ENCODE results near the gene TMEM255B.
"Not testable (repeated sequence)": the region's sequence is repeated elsewhere in the genome, so short reads cannot be mapped to it uniquely, and the experiment has no call there.

Gene TMEM255B

DNA sequence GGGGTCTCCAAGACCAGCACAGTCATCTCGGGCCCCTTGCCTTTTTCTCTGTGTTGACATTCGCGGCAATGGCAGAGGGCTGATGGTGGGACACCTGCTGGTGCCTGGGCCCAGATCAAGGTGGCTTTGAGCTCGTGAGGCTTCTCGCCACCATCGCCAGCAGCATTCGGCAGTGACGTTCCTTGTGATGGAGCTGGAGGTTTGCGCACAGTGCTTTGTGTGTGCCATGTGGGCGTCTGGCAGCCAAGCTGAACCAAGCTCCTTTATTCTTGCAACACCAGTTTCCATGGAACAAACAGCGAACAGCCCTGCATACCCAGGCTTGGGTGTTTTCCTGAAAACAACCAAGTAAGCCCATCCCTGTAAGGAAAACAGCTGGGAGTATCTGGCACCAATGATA, 9.1 kb upstream of the TMEM255B start:
- DNase-seq: no peak

GRCh38 chr13:113750554-113751399, 8.2 kb upstream of the TMEM255B start:
- no peak for DNase-seq

DNA sequence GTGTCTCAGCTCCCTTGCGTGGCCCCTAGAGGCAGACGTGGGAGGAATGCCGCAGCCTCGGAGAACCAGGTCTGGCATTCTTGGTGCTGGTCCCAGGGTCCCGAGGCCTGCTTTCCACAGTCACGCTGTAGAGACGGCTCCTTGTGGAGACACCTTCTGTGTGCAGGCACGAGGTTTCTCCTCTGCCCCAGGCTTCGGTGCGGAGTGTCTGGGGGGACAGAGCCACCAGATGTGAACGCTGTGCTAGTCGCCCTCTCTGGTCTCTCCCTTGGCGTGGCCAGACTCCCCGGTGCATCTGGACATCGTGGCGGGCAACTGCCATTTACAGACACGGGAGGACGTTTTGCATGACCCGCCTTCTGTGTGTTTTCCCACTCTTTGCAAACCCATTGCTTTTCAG, 7.5 kb upstream of the TMEM255B start:
- no peak for DNase-seq

GRCh38 chr13:113752211-113752986, 6.6 kb upstream of the TMEM255B start:
- DNase-seq: not testable (repeated sequence)

DNA sequence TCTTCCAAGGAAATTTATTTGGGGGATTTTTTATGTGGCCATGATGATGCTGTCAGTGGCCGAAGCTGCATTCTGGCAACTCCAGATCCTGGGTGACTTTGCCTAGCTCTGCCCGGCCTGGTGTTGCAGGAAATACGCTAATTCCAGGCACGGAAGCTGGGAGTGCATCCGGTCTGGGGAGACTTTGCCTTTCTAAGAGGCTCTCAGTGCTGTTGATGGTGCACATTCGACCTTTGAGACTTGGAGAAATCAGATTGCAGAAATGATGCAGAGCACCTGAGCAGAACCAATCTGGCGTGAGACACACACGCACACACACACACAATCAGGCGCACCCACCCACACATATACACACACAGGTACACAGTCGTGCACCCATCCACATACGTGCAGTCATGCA, 5.9 kb upstream of the TMEM255B start:
- no peak for DNase-seq

GRCh38 chr13:113754242-113754641, 4.8 kb upstream of the TMEM255B start:
- DNase-seq: no peak

- no peak for DNase-seq
These were observed 4.3 kb upstream of the TMEM255B start for GRCh38 chr13:113754691-113755090.

DNA sequence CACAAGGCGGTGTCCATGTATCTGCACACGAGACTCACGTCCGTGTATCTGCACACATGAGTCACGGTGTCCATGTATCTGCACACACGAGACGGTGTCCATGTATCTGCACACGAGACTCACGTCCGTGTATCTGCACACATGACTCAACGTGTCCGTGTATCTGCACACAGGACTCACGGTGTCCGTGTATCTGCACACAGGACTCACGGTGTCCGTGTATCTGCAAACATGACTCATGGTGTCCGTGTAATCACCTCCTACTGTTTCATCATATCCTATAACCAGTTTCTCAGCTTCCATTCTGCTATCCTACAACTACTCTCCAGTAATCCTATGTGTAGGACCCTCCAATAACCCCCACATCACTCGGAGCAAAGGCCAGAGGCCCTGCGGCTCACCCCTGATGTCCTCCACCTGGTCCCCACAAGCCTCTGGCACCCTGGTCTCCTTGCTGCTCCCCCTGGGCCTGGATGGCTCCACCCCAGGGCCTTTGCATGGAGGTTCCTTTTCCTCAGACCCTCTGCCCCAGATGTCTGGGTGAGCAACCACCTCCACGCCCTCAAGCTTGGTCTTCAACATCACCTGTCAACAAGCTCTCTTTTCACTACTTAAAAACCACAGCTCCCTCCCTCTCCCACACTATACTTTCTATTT, 2.5 kb upstream of the TMEM255B start:
- peak; percentile 27 for DNase-seq

GRCh38 chr13:113759525-113760137, 605 bp downstream of the TMEM255B start:
- no peak for DNase-seq

GRCh38 chr13:113761136-113761535, 2.1 kb downstream of the TMEM255B start:
- DNase-seq: no peak

DNA sequence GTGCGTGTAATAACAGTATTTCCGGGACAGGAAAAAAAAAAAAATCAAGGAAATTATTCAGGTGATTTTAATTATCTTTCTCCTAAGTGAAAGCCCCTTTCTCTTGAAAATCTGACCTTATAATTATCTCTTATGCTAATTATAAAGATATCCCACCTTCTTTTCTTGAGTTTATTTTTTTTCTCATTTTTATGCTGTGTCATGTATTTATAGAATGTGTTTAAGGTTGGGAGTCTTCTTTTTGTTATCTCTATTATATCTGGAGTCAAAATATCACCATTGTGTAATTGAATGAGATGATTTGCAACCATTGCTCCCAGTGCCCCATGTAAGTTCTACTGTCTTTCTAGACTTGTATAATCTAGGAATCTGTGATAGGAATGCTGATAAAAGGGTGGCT, 3.0 kb downstream of the TMEM255B start:
- no peak for DNase-seq

GRCh38 chr13:113762538-113762937, 3.5 kb downstream of the TMEM255B start:
- no peak for DNase-seq

DNA sequence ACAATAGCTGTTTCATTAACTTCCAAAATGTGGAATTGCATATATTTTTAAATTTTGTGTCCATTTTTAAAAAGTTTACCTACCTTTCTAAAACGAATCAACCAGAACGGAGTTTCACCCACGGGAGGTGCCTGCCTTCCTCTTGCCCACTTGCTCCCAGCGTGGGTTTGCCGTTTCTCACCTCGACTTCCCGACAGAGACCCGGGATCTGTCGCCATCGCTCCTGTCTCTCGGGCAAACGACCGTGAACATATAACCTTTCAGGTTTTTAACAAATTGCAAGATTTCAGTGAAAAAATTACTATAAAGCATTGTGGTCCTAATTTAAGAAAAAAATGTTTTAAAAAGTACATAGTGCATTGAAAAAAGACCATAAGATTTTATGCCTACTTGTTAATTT, 4.2 kb downstream of the TMEM255B start:
- no peak for DNase-seq

DNA sequence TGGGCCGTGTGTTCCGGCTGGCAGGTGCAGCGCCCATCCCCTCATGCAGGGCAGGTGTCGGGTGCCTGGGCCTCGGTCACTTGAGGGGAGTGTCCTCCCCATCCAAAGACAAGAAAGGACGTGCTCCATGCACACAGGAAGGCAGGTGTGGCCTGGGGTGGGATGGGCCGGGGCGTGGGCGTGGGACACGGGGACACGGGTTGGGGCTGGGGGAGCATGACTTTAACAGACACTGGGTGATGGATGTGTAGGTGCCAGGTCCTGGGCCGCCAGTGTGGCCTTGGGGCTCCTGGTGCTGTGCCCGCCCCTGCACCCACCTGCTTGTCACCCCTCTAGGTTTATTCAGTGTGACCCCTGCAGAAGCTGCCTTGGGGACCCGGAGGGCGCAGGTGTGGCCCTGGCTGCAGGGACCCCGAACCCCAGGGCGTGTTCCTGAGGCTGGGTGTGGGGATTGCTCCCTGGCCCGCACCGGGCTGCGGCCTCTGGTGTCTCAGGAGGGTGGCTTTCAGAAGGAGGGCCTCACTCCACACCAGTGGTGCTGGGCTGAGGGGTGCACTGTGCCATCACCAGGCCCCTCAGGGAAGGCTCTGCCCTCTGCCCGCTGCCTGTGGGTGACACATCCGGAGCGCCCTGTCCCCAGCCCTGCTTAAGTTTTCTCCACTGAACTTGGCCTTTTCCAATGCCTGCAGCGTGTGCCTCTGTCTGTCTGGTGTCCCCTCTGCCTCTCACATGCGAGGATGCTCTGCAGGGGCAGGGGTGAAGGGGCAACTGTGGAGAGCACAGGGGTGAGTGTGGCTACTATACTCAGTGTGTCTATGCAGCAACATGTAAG, 5.2 kb downstream of the TMEM255B start:
- no peak for DNase-seq

- no peak for DNase-seq
These were observed 6.0 kb downstream of the TMEM255B start for GRCh38 chr13:113764793-113765563.

GRCh38 chr13:113765564-113765910, 6.5 kb downstream of the TMEM255B start:
- DNase-seq: peak; percentile 39

- no peak for DNase-seq
These were observed 7.2 kb downstream of the TMEM255B start for GRCh38 chr13:113766035-113766800.

DNA sequence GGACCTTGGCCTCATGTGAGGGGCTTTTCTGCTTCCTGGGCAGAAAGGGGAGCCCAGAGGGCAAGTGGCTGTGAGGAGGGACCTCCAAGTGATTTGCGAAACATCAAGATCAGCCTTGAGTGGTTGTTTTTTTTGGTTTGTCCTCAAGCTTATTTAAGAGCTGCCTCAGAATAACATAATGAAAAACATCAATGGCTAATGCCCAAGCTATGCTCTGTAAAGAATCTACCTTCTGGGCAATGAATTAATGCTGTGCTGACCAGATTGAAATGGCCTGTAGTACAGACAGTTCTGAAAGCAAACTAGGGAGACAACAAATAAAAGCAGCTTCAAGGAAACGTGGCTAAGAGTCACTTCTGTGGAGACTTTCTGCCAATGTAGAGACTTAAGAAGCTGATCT, 8.3 kb downstream of the TMEM255B start:
- no peak for DNase-seq

DNA sequence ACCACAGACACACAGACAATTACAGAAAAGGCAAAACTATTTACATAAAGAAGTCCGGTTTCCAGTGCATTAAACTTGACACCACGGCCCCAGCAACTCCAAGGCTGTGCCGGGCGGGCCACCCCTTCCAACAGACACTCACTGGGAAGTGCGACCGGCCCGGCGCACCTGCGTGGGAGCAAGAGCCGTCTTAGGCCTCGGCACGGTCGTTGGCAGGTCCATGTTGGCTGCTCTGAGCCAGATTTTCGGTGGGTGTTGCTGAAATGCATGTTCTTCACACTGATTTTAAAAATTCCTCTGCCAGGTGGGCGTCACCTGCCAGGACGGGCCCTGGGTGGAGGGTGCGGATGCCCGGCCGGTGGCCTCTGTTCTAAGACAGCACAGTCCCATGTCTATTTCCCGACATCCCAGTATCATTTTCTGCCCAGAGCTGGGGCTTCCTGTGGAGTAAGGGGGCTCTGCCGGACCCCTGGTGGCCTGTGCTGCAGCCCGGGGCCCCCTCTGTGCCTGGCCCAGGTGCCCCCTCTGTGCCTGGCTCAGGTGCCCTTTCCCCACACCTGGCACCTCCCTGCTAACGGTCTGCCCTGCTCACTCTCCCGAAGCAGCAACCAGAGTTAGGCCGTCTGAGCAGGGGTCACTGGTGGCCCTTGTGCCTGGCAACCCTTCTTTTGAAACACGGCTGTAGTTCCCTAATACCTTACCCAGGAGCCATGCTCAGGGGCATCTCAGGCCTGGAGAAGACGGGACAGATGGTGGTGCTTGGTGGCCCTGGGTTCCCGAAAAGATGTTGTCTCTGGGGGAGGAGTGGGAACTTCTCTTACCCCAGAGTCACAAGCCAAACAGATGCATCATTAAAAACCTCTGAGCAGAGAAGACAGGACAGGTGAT, 9.2 kb downstream of the TMEM255B start:
- no peak for DNase-seq

All from fibroblast of skin of back (primary cell).